OCI-LY7 (cell line): ENCODE measurements around the gene ERCC8. TPM values are rescaled to one million over a fixed set of nuclear protein-coding genes. Genes with fewer than 3 reads are reported as not detected.

Experiments
- BruUV-seq: library from RNA; stranded (reverse); fragments of 400-500 nt; replicated peaks from 2 replicates; lab custom pipeline; 2021; lab: Mats Ljungman, UMichigan
- CTCF ChIA-PET: fragments of 300-600 bp; sonication (Branson Sonifier 250); formaldehyde crosslinking; loops from one replicate; lab custom pipeline; 2022; ENCODE audit warnings: antibody characterized with exemption; ENCODE audit not compliant: unreplicated experiment; lab: Charles Lee
- POLR2A ChIA-PET: fragments of 300-600 bp; sonication (Branson Sonifier 250); formaldehyde crosslinking; loops from one replicate; lab custom pipeline; 2022; ENCODE audit warnings: antibody characterized with exemption; lab: Charles Lee
- DNase-seq: peaks from one replicate; pipeline ENCODE4 v3.0.0-alpha.2; 2015; ENCODE audit warnings: low spot score
- H2AFZ ChIP-seq: fragments of 200-600 bp; sonication (generic), shearing (Covaris generic); 2 replicates; pipeline ENCODE4 v1.6.1; 2014; ENCODE audit warnings: mild to moderate bottlenecking, antibody characterized with exemption, low read length, moderate library complexity
- H3K27ac ChIP-seq: fragments of 200-600 bp; sonication (generic); 2 replicates; pipeline ENCODE4 v1.5.1; 2014; ENCODE audit warnings: mixed run types, low read depth, mild to moderate bottlenecking, moderate library complexity, low read length, inconsistent platforms; ENCODE audit not compliant: poor library complexity, severe bottlenecking
- H3K36me3 ChIP-seq: fragments of 200-600 bp; sonication (generic); 2 replicates; pipeline ENCODE4 v1.6.1; 2014; ENCODE audit warnings: mild to moderate bottlenecking, antibody characterized with exemption, low read length, moderate library complexity, mixed read lengths; ENCODE audit not compliant: insufficient read depth
- H3K4me1 ChIP-seq: fragments of 200-600 bp; sonication (generic); 2 replicates; pipeline ENCODE4 v1.5.1; 2014; ENCODE audit warnings: mild to moderate bottlenecking, low read length; ENCODE audit not compliant: insufficient read depth, poor library complexity, severe bottlenecking
- H3K4me2 ChIP-seq: fragments of 200-600 bp; sonication (generic); 2 replicates; pipeline ENCODE4 v1.6.1; 2014; ENCODE audit warnings: mild to moderate bottlenecking, low read length
- H3K4me3 ChIP-seq: fragments of 200-600 bp; sonication (generic); 2 replicates; pipeline ENCODE4 v1.5.1; 2014; ENCODE audit warnings: mild to moderate bottlenecking, low read depth, low read length; ENCODE audit not compliant: poor library complexity, severe bottlenecking
- H3K79me2 ChIP-seq: fragments of 200-600 bp; sonication (generic); 2 replicates; pipeline ENCODE4 v1.6.1; 2016; ENCODE audit warnings: low read depth, mild to moderate bottlenecking, low read length, moderate library complexity, mixed read lengths; ENCODE audit not compliant: insufficient read depth
- H3K9me2 ChIP-seq: fragments of 200-600 bp; sonication (generic); 2 replicates; pipeline ENCODE4 v1.6.1; 2016; ENCODE audit warnings: mild to moderate bottlenecking, low read length, mixed read lengths; ENCODE audit not compliant: insufficient read depth
- H3K9me3 ChIP-seq: fragments of 200-600 bp; sonication (generic); 2 replicates; pipeline ENCODE4 v1.6.1; 2014; ENCODE audit warnings: mild to moderate bottlenecking, mixed run types, low read length, mixed read lengths
- H4K20me1 ChIP-seq: fragments of 200-600 bp; sonication (generic); 2 replicates; pipeline ENCODE4 v1.6.1; 2014; ENCODE audit warnings: mild to moderate bottlenecking, antibody characterized with exemption, low read length, moderate library complexity, mixed read lengths; ENCODE audit not compliant: insufficient read depth
- EZH2phosphoT487 ChIP-seq: fragments of 200-600 bp; sonication (generic); IDR thresholded peaks from 2 replicates; pipeline ENCODE4 v1.6.1; 2018; ENCODE audit warnings: low read depth, borderline replicate concordance, mild to moderate bottlenecking, mixed run types, antibody characterized with exemption, low read length, moderate library complexity, mixed read lengths
- intact Hi-C: fragments of 100-400 bp; cut with micrococcal nuclease; formaldehyde crosslinking; loops from one replicate; pipeline ENCODE4 v1.10.0; 2022; ENCODE audit not compliant: unreplicated experiment
- total RNA-seq, 2 experiments: library from RNA; depleted of rRNA in 1 of 2; stranded (reverse); fragments of >200 nt in 1 of 2; shearing (Covaris generic) in 1 of 2; gene quantifications; 2 replicates each; pipeline ENCODE4 v1.2.3, GENCODE V29; 2014 to 2022
- TF ChIP-seq, protein P1 (sequence below): fragments of 200-600 bp; sonication (generic); conservative IDR thresholded peaks from 2 replicates; pipeline ENCODE4 v1.5.1; 2014; ENCODE audit warnings: mild to moderate bottlenecking, antibody characterized with exemption, low read length, moderate library complexity, mixed read lengths

Gene ERCC8
- total RNA-seq, 2 experiments from 2014 or later, result 11.8 to 17.5 TPM

DNA sequence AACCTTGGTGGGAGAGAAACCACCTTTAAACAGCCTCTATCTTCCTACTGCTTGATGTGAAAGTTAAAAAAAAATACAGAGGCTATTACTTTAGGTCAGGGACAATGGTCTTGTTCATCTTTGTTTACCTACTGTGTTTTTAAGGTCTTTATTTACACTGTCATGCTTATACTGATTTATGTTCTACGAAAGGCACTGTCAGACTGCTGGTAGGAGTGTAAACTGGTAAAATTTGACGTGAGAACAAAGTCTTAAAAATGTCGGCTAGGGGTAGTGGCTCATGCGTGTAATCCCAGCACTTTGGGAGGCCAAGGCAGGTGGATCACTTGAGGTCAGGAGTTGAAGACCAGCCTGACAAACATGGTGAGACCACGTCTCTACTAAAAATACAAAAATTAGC lies 58.7 kb downstream of the ERCC8 start:
- Histone ChIP-seq H3K79me2 (no peaks in the 10 kb centered on the region), H3K36me3 (no peaks in the 10 kb centered on the region), H2AFZ (no peak overlapping the region), H3K9me2 (no peaks in the 10 kb centered on the region), H3K4me1 (no peaks in the 10 kb centered on the region), H3K4me3 (no peak overlapping the region), H3K27ac (no peak overlapping the region), H3K4me2 (no peak overlapping the region), H4K20me1 (no peaks in the 10 kb centered on the region), H3K9me3 (no peaks in the 10 kb centered on the region)
- intact Hi-C loops, result no loop called here
- TF ChIP-seq, protein P1, sequence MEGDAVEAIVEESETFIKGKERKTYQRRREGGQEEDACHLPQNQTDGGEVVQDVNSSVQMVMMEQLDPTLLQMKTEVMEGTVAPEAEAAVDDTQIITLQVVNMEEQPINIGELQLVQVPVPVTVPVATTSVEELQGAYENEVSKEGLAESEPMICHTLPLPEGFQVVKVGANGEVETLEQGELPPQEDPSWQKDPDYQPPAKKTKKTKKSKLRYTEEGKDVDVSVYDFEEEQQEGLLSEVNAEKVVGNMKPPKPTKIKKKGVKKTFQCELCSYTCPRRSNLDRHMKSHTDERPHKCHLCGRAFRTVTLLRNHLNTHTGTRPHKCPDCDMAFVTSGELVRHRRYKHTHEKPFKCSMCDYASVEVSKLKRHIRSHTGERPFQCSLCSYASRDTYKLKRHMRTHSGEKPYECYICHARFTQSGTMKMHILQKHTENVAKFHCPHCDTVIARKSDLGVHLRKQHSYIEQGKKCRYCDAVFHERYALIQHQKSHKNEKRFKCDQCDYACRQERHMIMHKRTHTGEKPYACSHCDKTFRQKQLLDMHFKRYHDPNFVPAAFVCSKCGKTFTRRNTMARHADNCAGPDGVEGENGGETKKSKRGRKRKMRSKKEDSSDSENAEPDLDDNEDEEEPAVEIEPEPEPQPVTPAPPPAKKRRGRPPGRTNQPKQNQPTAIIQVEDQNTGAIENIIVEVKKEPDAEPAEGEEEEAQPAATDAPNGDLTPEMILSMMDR, result no peak
- TF ChIP-seq EZH2phosphoT487, result no peak
- CTCF ChIA-PET, result no interaction called here
- BruUV-seq, result no TSS peak
- POLR2A ChIA-PET, result interaction anchor here (0.7 kb wide), 1 partner anchor 56 kb away, joined by 3 read pairs; no protein-coding TSS in a partner anchor
- no peak for DNase-seq

DNA sequence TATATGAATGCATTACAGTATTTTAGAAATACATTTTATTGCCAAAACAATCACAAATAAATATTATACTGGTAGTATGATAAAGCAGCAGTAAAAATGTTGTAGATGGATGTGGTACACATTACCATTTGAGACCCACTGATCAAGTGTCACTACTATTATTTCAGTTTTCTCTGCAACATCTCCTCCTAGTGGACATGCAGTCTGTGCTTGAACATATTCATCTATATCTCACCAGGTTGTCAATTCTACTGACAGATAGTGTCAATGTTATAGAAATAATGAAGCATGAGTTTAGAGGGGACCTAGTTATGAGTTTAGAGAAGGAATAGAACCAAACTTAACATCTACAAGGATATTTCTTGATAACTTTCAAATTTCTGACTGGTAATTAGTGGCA lies 61.6 kb downstream of the ERCC8 start:
- Histone ChIP-seq H3K9me3 (no peaks in the 10 kb centered on the region), H3K4me1 (no peaks in the 10 kb centered on the region), H3K79me2 (no peaks in the 10 kb centered on the region), H4K20me1 (no peaks in the 10 kb centered on the region), H3K27ac (no peak overlapping the region), H3K36me3 (no peaks in the 10 kb centered on the region), H3K4me3 (no peak overlapping the region), H3K4me2 (no peak overlapping the region), H2AFZ (no peak overlapping the region), H3K9me2 (no peaks in the 10 kb centered on the region)
- CTCF ChIA-PET, result no interaction called here
- TF ChIP-seq EZH2phosphoT487, result no peak
- TF ChIP-seq, protein P1, result peak; percentile 72
- BruUV-seq, result no TSS peak
- DNase-seq, result peak; percentile 2
- intact Hi-C loops, result no loop called here
- POLR2A ChIA-PET, result no interaction called here

DNA sequence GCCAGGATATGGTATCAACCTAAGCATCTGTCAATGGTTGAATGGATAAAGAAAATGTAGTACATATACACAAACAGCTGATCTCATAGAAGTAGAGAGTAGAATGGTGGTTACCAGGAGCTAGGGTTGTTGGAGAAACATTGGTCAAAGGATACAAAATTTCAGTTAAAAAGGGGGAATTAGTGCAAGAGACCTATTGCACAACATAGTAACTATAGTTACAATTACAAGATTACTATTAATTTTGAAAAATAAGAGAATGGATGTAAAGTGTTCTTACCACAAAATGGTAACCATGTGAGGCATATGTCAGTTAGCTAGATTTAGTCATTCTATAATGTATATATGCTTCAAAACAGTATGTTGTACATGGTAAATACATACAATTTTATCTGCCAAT lies 72.0 kb downstream of the ERCC8 start:
- H3K36me3 ChIP-seq, result no peaks in the 10 kb centered on the region
- ChIA-PET POLR2A (no interaction called here), CTCF (no interaction called here)
- TF ChIP-seq, protein P1, result no peak
- no peak for TF ChIP-seq EZH2phosphoT487
- H3K4me1 ChIP-seq, result no peaks in the 10 kb centered on the region
- H4K20me1 ChIP-seq, result no peaks in the 10 kb centered on the region
- intact Hi-C loops, result no loop called here
- peaks cover 5% of the 10 kb centered on the region; the same call in 1 of the 2 replicates for H3K9me3 ChIP-seq
- H3K9me2 ChIP-seq, result no peaks in the 10 kb centered on the region
- BruUV-seq, result no TSS peak
- H3K79me2 ChIP-seq, result no peaks in the 10 kb centered on the region
- H2AFZ ChIP-seq, result no peak overlapping the region
- no peak overlapping the region for H3K4me3 ChIP-seq
- no peak overlapping the region for H3K27ac ChIP-seq
- DNase-seq, result no peak
- H3K4me2 ChIP-seq, result no peak overlapping the region
